H9 (cell line): ENCODE results near the gene ARHGAP30. TPM values are rescaled to one million over a fixed set of nuclear protein-coding genes. Genes with fewer than 3 reads are reported as not detected.
"Not testable (repeated sequence)": the region's sequence is repeated elsewhere in the genome, so short reads cannot be mapped to it uniquely, and the experiment has no call there.

Experiments used
- DNase-seq: peaks from one replicate; pipeline ENCODE4 v3.0.0-alpha.2; 2017
- H2AFZ ChIP-seq: one replicate; pipeline ENCODE4 v1.6.1; 2013; ENCODE audit warnings: mild to moderate bottlenecking, low read length, control low read depth, moderate library complexity
- H2AK5ac ChIP-seq: 2 replicates; pipeline ENCODE4 v1.6.1; 2013; ENCODE audit warnings: low read length, control low read depth, mixed read lengths; ENCODE audit not compliant: insufficient read length
- H2BK120ac ChIP-seq: one replicate; pipeline ENCODE4 v1.6.1; 2013; ENCODE audit warnings: low read depth, mild to moderate bottlenecking, low read length, control low read depth, inconsistent platforms; ENCODE audit not compliant: poor library complexity, severe bottlenecking
- H2BK12ac ChIP-seq: 2 replicates; pipeline ENCODE4 v1.6.1; 2013; ENCODE audit warnings: low read length, control low read depth, mixed read lengths, low read depth; ENCODE audit not compliant: insufficient read length
- H2BK15ac ChIP-seq: 2 replicates; pipeline ENCODE4 v1.6.1; 2013; ENCODE audit warnings: low read depth, low read length, control low read depth
- H2BK20ac ChIP-seq: one replicate; pipeline ENCODE4 v1.6.1; 2013; ENCODE audit warnings: low read depth, mild to moderate bottlenecking, low read length, control low read depth, inconsistent platforms; ENCODE audit not compliant: poor library complexity, severe bottlenecking
- H2BK5ac ChIP-seq: 2 replicates; pipeline ENCODE4 v1.6.1; 2013; ENCODE audit warnings: low read length, control low read depth, mixed read lengths; ENCODE audit not compliant: insufficient read length
- H3K14ac ChIP-seq: 2 replicates; pipeline ENCODE4 v1.6.1; 2013; ENCODE audit warnings: low read length, control low read depth; ENCODE audit not compliant: insufficient read depth
- H3K18ac ChIP-seq: 2 replicates; pipeline ENCODE4 v1.6.1; 2013; ENCODE audit warnings: low read depth, mild to moderate bottlenecking, mixed read lengths, low read length, control low read depth; ENCODE audit not compliant: insufficient read length
- H3K23ac ChIP-seq: 2 replicates; pipeline ENCODE4 v1.6.1; 2013; ENCODE audit warnings: low read length, control low read depth, mixed read lengths, low read depth; ENCODE audit not compliant: insufficient read length
- H3K23me2 ChIP-seq: 2 replicates; pipeline ENCODE4 v1.6.1; 2013; ENCODE audit warnings: low read depth, mild to moderate bottlenecking, mixed read lengths, low read length, control low read depth; ENCODE audit not compliant: insufficient read length, poor library complexity, severe bottlenecking
- H3K27ac ChIP-seq: 2 replicates; pipeline ENCODE4 v1.5.1; 2013; ENCODE audit warnings: low read length, control low read depth, mixed read lengths, low read depth; ENCODE audit not compliant: insufficient read length
- H3K27me3 ChIP-seq: 2 replicates; pipeline ENCODE4 v1.6.1; 2013; ENCODE audit warnings: low read length, control low read depth, inconsistent platforms; ENCODE audit not compliant: insufficient read depth
- H3K4ac ChIP-seq: 2 replicates; pipeline ENCODE4 v1.6.1; 2013; ENCODE audit warnings: low read depth, mild to moderate bottlenecking, control low read depth, inconsistent platforms, low read length, moderate library complexity
- H3K4me1 ChIP-seq: 2 replicates; pipeline ENCODE4 v1.6.1; 2013; ENCODE audit warnings: low read length, control low read depth, inconsistent platforms; ENCODE audit not compliant: insufficient read depth
- H3K4me2 ChIP-seq: 2 replicates; pipeline ENCODE4 v1.6.1; 2013; ENCODE audit warnings: low read length, control low read depth, mixed read lengths; ENCODE audit not compliant: insufficient read length, insufficient read depth
- H3K56ac ChIP-seq: 2 replicates; pipeline ENCODE4 v1.6.1; 2013; ENCODE audit warnings: low read depth, mild to moderate bottlenecking, mixed read lengths, low read length, control low read depth; ENCODE audit not compliant: insufficient read length
- H3K79me1 ChIP-seq: 2 replicates; pipeline ENCODE4 v1.6.1; 2013; ENCODE audit warnings: low read depth, mild to moderate bottlenecking, moderate library complexity, low read length, control low read depth, inconsistent platforms; ENCODE audit not compliant: insufficient read depth, poor library complexity, severe bottlenecking
- H3K79me2 ChIP-seq: 2 replicates; pipeline ENCODE4 v1.6.1; 2013; ENCODE audit warnings: low read length, control low read depth, inconsistent platforms; ENCODE audit not compliant: insufficient read depth
- H3K9ac ChIP-seq: 2 replicates; pipeline ENCODE4 v1.6.1; 2013; ENCODE audit warnings: low read length, control low read depth, mixed read lengths; ENCODE audit not compliant: insufficient read length; ENCODE audit errors: extremely low read depth
- H3K9me3 ChIP-seq: one replicate; pipeline ENCODE4 v1.6.1; 2013; ENCODE audit warnings: low read depth, low read length, inconsistent platforms; ENCODE audit not compliant: control insufficient read depth
- H3T11ph ChIP-seq: one replicate; pipeline ENCODE4 v1.6.1; 2013; ENCODE audit warnings: mild to moderate bottlenecking, low read length, control low read depth, inconsistent platforms
- H4K20me1 ChIP-seq: one replicate; pipeline ENCODE4 v1.6.1; 2013; ENCODE audit not compliant: control insufficient read depth, insufficient read length, insufficient read depth
- H4K5ac ChIP-seq: 2 replicates; pipeline ENCODE4 v1.6.1; 2013; ENCODE audit warnings: low read depth, mild to moderate bottlenecking, mixed read lengths, low read length, control low read depth; ENCODE audit not compliant: insufficient read length
- H4K8ac ChIP-seq: replicated peaks from 2 replicates; pipeline ENCODE4 v1.6.1; 2013; ENCODE audit warnings: low read length, control low read depth, mixed read lengths, low read depth; ENCODE audit not compliant: insufficient read length
- H4K91ac ChIP-seq: 2 replicates; pipeline ENCODE4 v1.6.1; 2013; ENCODE audit warnings: low read depth, mild to moderate bottlenecking, moderate library complexity, mixed read lengths, low read length, control low read depth; ENCODE audit not compliant: insufficient read length
- H3K27ac Mint-ChIP-seq, 3 experiments: 2 replicates in 2 of 3; 3 replicates in 1 of 3; pipeline ENCODE4 v1.8.0; 2020 to 2021; ENCODE audit warnings: mixed read lengths in 3 of 3, mild to moderate bottlenecking in 1 of 3, moderate library complexity in 1 of 3
- H3K27me3 Mint-ChIP-seq: 2 replicates; pipeline ENCODE4 v1.8.0; 2021; ENCODE audit warnings: low read depth, mild to moderate bottlenecking, moderate library complexity, mixed read lengths
- H3K36me3 Mint-ChIP-seq, 3 experiments: 2 replicates in 2 of 3; 3 replicates in 1 of 3; pipeline ENCODE4 v1.8.0; 2020 to 2021; ENCODE audit warnings: low read depth in 3 of 3, mixed read lengths in 3 of 3; ENCODE audit not compliant: insufficient read depth in 1 of 3
- H3K4me1 Mint-ChIP-seq, 2 experiments: 2 replicates each; pipeline ENCODE4 v1.8.0; 2020; ENCODE audit warnings: mixed read lengths in 2 of 2
- H3K4me3 Mint-ChIP-seq, 2 experiments: 2 replicates in 1 of 2; 3 replicates in 1 of 2; pipeline ENCODE4 v1.8.0; 2020 to 2021; ENCODE audit warnings: mild to moderate bottlenecking in 2 of 2, mixed read lengths in 2 of 2, moderate library complexity in 1 of 2
- H3K9me3 Mint-ChIP-seq, 2 experiments: 2 replicates in 1 of 2; 3 replicates in 1 of 2; pipeline ENCODE4 v1.8.0; 2020; ENCODE audit warnings: mild to moderate bottlenecking in 2 of 2, mixed read lengths in 2 of 2, moderate library complexity in 1 of 2
- WGBS: extraction: QIAGEN DNeasy Blood & Tissue Kit; methylation state at CpG from one replicate; pipeline ENCODE4 v1.1.7; 2013; ENCODE audit warnings: missing lambda C conversion rate, low lambda C conversion rate, mixed read lengths; ENCODE audit not compliant: insufficient read length; ENCODE audit errors: extremely low coverage; 5-methylcytosine and 5-hydroxymethylcytosine counted together
- total RNA-seq: library from RNA; stranded (reverse); gene quantifications from 2 replicates; pipeline ENCODE4 v1.2.1, GENCODE V29; 2021
- TF ChIP-seq, protein P1 (sequence below): fragments of 200-600 bp; sonication (generic); conservative IDR thresholded peaks from 3 replicates; pipeline ENCODE4 v1.8.0; 2021; ENCODE audit warnings: antibody characterized with exemption, mild to moderate bottlenecking

The ARHGAP30 gene
- total RNA-seq, 1 experiment from 2014 or later, result 0.13 TPM

DNA sequence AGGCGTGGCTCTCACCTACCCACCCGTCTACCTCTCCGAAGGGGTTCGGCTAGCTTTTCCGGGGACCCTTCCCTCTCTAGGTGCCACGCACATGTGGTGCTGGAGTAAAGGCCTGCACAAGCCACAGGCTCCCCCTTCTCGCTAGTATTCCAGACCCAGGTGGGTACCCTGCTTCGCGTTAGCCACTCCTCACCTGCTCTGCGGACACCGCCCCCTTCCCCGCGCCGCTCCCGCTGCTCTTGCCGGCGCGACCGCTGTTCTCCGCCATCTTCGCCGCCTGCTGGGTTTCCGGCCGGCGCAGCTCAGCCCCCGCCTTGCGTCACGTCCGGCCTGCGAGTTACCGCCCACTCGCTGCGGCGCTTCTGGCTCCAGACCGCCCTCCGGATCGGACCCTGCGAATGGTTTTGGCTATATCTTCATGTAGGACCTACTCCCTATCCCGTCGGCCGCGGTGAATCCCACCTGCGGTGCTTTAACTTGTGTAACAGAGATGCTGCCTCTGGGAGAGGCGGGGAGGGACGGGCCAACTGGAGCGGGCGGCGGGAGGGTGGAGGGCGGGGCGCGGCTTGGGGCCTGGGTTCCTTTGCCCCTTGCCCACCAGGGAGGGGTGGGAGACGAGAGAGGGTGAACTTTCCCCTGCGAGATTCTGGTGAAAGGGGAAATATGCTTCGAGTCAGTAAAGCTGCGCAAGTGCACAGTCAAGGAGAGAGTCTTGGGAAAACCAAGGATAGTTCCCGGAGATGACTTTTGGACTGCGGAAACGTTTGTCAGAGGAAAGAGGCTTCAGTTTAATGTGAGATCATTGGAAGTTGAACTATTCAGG lies 48.3 kb upstream of the ARHGAP30 start, which contains the start of the genes NIT1 and PFDN2:
Gene NIT1, plus strand, starts transcription at position 347 of the 823 bp plus-strand sequence. Its CDS starts 72 bp downstream, at position 419.
Gene PFDN2, minus strand, starts transcription at position 279 of the 823 bp plus-strand sequence. Its CDS starts 11 bp downstream, at position 268.
- H3K27ac Mint-ChIP-seq, result peak within 1 kb of the TSS; percentile 96 to 100 (median 98)
- Histone ChIP-seq H4K5ac (peak within 1 kb of the TSS; percentile 11), H3K27ac (peak within 1 kb of the TSS; percentile 41), H3K79me2 (peaks cover 8% of the 10 kb centered on the region; the same call in 1 of the 2 replicates), H3K23me2 (peaks cover 9% of the 10 kb centered on the region), H2BK120ac (no peak within 1 kb of the TSS), H3K4me1 (peaks cover 5% of the 10 kb centered on the region; the same call in 1 of the 2 replicates), H4K91ac (no peak within 1 kb of the TSS), H2BK15ac (no peak within 1 kb of the TSS), H2BK5ac (no peak within 1 kb of the TSS), H2AK5ac (no peak within 1 kb of the TSS), H4K20me1 (no peaks in the 10 kb centered on the region), H3K14ac (peak within 1 kb of the TSS; percentile 17; the same call in 1 of the 2 replicates), H3K18ac (peak within 1 kb of the TSS; percentile 58), H3K79me1 (no peaks in the 10 kb centered on the region), H3K56ac (peak within 1 kb of the TSS; percentile 21), H3K27me3 (no peaks in the 10 kb centered on the region), H2BK12ac (no peak within 1 kb of the TSS), H3K9me3 (no peaks in the 10 kb centered on the region), H3K4ac (no peak within 1 kb of the TSS), H2BK20ac (no peak within 1 kb of the TSS), H4K8ac (no peak within 1 kb of the TSS), H3K4me2 (peak within 1 kb of the TSS; percentile 53), H3K9ac (peak within 1 kb of the TSS; percentile 72), H3T11ph (no peak within 1 kb of the TSS), H2AFZ (no peak within 1 kb of the TSS), H3K23ac (no peak within 1 kb of the TSS)
- WGBS, result no CpG with 5 or more reads among the region's 58 CpGs
- peak within 1 kb of the TSS; percentile 95 to 97 for H3K4me3 Mint-ChIP-seq
- peak; percentile 94 for DNase-seq
- no peaks in the 10 kb centered on the region for H3K27me3 Mint-ChIP-seq
- no peaks in the 10 kb centered on the region for H3K9me3 Mint-ChIP-seq
- H3K4me1 Mint-ChIP-seq, result peaks cover 23 to 24% of the 10 kb centered on the region in 2 experiments
- TF ChIP-seq, protein P1, sequence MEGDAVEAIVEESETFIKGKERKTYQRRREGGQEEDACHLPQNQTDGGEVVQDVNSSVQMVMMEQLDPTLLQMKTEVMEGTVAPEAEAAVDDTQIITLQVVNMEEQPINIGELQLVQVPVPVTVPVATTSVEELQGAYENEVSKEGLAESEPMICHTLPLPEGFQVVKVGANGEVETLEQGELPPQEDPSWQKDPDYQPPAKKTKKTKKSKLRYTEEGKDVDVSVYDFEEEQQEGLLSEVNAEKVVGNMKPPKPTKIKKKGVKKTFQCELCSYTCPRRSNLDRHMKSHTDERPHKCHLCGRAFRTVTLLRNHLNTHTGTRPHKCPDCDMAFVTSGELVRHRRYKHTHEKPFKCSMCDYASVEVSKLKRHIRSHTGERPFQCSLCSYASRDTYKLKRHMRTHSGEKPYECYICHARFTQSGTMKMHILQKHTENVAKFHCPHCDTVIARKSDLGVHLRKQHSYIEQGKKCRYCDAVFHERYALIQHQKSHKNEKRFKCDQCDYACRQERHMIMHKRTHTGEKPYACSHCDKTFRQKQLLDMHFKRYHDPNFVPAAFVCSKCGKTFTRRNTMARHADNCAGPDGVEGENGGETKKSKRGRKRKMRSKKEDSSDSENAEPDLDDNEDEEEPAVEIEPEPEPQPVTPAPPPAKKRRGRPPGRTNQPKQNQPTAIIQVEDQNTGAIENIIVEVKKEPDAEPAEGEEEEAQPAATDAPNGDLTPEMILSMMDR, result no peak
- H3K36me3 Mint-ChIP-seq, result peaks cover 19 to 41% (median 34%) of the 10 kb centered on the region in 3 experiments; a peak in 6 of 7 replicates

DNA sequence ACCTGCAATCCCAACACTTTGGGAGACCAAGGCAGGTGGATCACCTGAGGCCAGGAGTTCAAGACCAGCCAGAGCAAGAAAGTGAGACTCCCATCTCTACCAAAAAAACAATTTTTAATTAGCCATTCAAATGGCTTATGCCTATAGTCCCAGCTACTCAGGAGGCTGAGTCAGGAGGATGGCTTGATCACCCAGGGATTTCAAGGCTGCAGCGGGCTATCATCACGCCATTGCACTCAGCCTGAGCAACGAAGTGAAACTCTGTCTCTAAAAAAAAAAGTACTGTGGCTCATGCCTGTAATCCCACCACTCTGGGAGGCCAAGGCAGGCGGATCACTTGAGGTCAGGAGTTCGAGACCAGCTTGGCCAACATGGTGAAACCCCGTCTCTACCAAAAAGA lies 46.3 kb upstream of the ARHGAP30 start:
- not testable (repeated sequence) for H3K18ac ChIP-seq, H3K9me3 Mint-ChIP-seq, H2AFZ ChIP-seq, H4K91ac ChIP-seq, H4K20me1 ChIP-seq, H2BK20ac ChIP-seq, H3K27me3 Mint-ChIP-seq, H2BK5ac ChIP-seq, H3K27ac ChIP-seq, H3K4me1 ChIP-seq, H3T11ph ChIP-seq, H2BK12ac ChIP-seq, H3K14ac ChIP-seq, H3K23me2 ChIP-seq, H4K8ac ChIP-seq, H3K4me2 ChIP-seq, H3K27ac Mint-ChIP-seq, H3K4ac ChIP-seq, H4K5ac ChIP-seq, H2BK120ac ChIP-seq, H3K27me3 ChIP-seq, H2AK5ac ChIP-seq, H3K56ac ChIP-seq, H3K79me1 ChIP-seq, H3K23ac ChIP-seq, H3K9me3 ChIP-seq, H3K9ac ChIP-seq, H2BK15ac ChIP-seq, DNase-seq
- no CpG with 5 or more reads among the region's 6 CpGs for WGBS
- H3K79me2 ChIP-seq, result peaks cover 10% of the 10 kb centered on the region; the same call in 1 of the 2 replicates
- H3K4me3 Mint-ChIP-seq, result peak overlapping the region; percentile 95 to 97; a peak in 3 of 5 replicates
- H3K36me3 Mint-ChIP-seq, result peaks cover 8 to 20% (median 14%) of the 10 kb centered on the region in 3 experiments; a peak in 6 of 7 replicates
- H3K4me1 Mint-ChIP-seq, result peaks cover 23 to 24% of the 10 kb centered on the region in 2 experiments
